H1 (cell line): ENCODE measurements around the gene SLC36A2.

Experiments used
- EZH2 ChIP-seq: fragments of 200-600 bp; sonication (generic); IDR thresholded peaks from 2 replicates; pipeline ENCODE4 v1.7.1; 2012; ENCODE audit warnings: low read depth, mild to moderate bottlenecking, moderate library complexity, low read length, inconsistent platforms; ENCODE audit not compliant: severe bottlenecking
- GABPA ChIP-seq: IDR thresholded peaks from 2 replicates; pipeline ENCODE4 v1.6.1; 2011; ENCODE audit warnings: mild to moderate bottlenecking, low read length, moderate library complexity, borderline replicate concordance; ENCODE audit not compliant: insufficient read depth
- POLR2A ChIP-seq, 2 experiments: IDR thresholded peaks; 1 replicate in 1 of 2; 2 replicates in 1 of 2; pipeline ENCODE4 v1.6.1; 2011; ENCODE audit warnings: low read depth in 2 of 2, low read length in 2 of 2, mild to moderate bottlenecking in 2 of 2; ENCODE audit errors: control extremely low read depth in 1 of 2
- POLR2AphosphoS5 ChIP-seq: IDR thresholded peaks from 2 replicates; pipeline ENCODE4 v1.6.1; 2011; ENCODE audit warnings: low read depth, low read length
- SIN3A ChIP-seq, 2 experiments: IDR thresholded peaks in 1 of 2; conservative IDR thresholded peaks in 1 of 2; 2 replicates each; pipeline ENCODE4 v1.6.1; 2011 to 2012; ENCODE audit warnings: low read length in 2 of 2, improper control_type of control experiment in 1 of 2, low read depth in 1 of 2, mild to moderate bottlenecking in 1 of 2
- SRF ChIP-seq: IDR thresholded peaks from 2 replicates; pipeline ENCODE4 v1.6.1; 2011; ENCODE audit warnings: mild to moderate bottlenecking, low read depth, low read length, moderate library complexity
- TAF7 ChIP-seq: optimal IDR thresholded peaks from 2 replicates; pipeline ENCODE3; 2011; ENCODE audit warnings: low read depth, mild to moderate bottlenecking, inconsistent platforms, low read length, moderate library complexity, borderline replicate concordance
- TEAD4 ChIP-seq: IDR thresholded peaks from 2 replicates; pipeline ENCODE4 v1.6.1; 2012; ENCODE audit warnings: low read depth, low read length, inconsistent platforms, mixed read lengths
- TF ChIP-seq, protein P1 (sequence below), 3 experiments: IDR thresholded peaks; 1 replicate in 2 of 3; 2 replicates in 1 of 3; pipeline versions ENCODE4 v1.5.1 to v1.6.1; 2011; ENCODE audit warnings: low read length in 3 of 3, mild to moderate bottlenecking in 3 of 3, inconsistent platforms in 2 of 3, low read depth in 1 of 3, moderate library complexity in 1 of 3; ENCODE audit not compliant: insufficient read depth in 1 of 3; ENCODE audit errors: control extremely low read depth in 1 of 3

DNA sequence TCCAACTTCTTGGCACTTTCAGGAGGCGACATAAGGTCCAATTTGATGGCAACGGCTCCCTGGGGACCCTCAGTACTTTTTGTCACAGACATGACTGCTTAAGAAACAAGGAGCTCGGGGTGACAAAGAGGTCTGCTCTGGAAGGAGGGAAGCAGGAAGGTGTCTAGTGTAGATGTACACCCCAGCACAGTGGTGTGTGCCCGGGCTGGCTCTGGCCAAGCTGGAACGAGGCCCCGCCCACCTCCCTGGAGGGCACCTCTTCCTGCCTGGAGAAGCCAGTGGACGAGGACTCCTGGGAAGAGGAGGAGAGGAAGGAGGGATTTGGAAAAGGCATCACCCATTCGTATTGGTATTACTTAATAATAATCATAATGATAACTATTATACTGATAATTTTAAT is at the start of gene SLC36A2:
- TF ChIP-seq POLR2AphosphoS5 (no peak), SIN3A (conservative IDR thresholded peaks at IDR 0.05 in 1 of 2, IDR thresholded peaks at IDR 0.05 in 1 of 2; ENCODE audit: low read depth in 1 of 2, low read length in 2 of 2) (no peak), POLR2A (IDR thresholded peaks at IDR 0.05; ENCODE audit: control extremely low read depth in 1 of 2, low read depth in 2 of 2, low read length in 2 of 2) (no peak), EZH2 (no peak), TAF7 (no peak), GABPA (no peak), TEAD4 (no peak), SRF (no peak)
- TF ChIP-seq, protein P1, sequence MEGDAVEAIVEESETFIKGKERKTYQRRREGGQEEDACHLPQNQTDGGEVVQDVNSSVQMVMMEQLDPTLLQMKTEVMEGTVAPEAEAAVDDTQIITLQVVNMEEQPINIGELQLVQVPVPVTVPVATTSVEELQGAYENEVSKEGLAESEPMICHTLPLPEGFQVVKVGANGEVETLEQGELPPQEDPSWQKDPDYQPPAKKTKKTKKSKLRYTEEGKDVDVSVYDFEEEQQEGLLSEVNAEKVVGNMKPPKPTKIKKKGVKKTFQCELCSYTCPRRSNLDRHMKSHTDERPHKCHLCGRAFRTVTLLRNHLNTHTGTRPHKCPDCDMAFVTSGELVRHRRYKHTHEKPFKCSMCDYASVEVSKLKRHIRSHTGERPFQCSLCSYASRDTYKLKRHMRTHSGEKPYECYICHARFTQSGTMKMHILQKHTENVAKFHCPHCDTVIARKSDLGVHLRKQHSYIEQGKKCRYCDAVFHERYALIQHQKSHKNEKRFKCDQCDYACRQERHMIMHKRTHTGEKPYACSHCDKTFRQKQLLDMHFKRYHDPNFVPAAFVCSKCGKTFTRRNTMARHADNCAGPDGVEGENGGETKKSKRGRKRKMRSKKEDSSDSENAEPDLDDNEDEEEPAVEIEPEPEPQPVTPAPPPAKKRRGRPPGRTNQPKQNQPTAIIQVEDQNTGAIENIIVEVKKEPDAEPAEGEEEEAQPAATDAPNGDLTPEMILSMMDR (IDR thresholded peaks at IDR 0.05; ENCODE audit: control extremely low read depth in 1 of 3, insufficient read depth in 1 of 3, low read depth in 1 of 3, low read length in 3 of 3), result no peak
